A549 treated with RU486 at 1 μM for 4 hours (cell line): ENCODE results near the gene POLR2J2. TPM values are rescaled to one million over a fixed set of nuclear protein-coding genes. Genes with fewer than 3 reads are reported as not detected.

Experiments used
- total RNA-seq: library from RNA; stranded (reverse); fragments of 200-300 nt; extraction: Qiagen RNA extraction; gene quantifications from 5 replicates; pipeline ENCODE4 v1.2.3, GENCODE V29; 2022; ENCODE audit warnings: low read depth

The POLR2J2 gene
- 0.21 to 0.51 TPM (median 0.42 TPM) in 5 replicates for total RNA-seq

GRCh38 chr7:102671166-102671955, at the start of gene POLR2J2:
Gene POLR2J2 (minus strand): TSS chr7:102671663. CDS start chr7:102671601, 62 bp downstream.

GRCh38 chr7:102649924-102650323, 21.5 kb downstream of the POLR2J2 start, which contains the start of gene SPDYE2B:
Gene SPDYE2B (plus strand): TSS chr7:102650319. CDS start chr7:102652349, 2,030 bp downstream.

GRCh38 chr7:102642691-102643090, 28.8 kb downstream of the POLR2J2 start, which contains the start of gene UPK3BL1:
Gene UPK3BL1 (minus strand): TSS chr7:102642791. CDS start chr7:102642741, 50 bp downstream.

GRCh38 chr7:102616507-102617125, 54.8 kb downstream of the POLR2J2 start, which contains the start of gene RASA4:
Gene RASA4 (minus strand): TSS chr7:102616756. CDS start chr7:102616689, 67 bp downstream.

Other genes starting within 250 kb of the POLR2J2 start
- 25.6 to 39.5 TPM (median 38.0 TPM) in 5 replicates for gene ORAI2, start 238.1 kb downstream of the POLR2J2 start, total RNA-seq
- 9.3 to 12.9 TPM (median 11.5 TPM) in 5 replicates for gene ALKBH4, start 206.8 kb downstream of the POLR2J2 start, total RNA-seq
- 22.8 to 33.4 TPM (median 26.4 TPM) in 5 replicates for gene LRWD1, start 206.7 kb downstream of the POLR2J2 start, total RNA-seq
- gene POLR2J, start 192.7 kb downstream of the POLR2J2 start, total RNA-seq: 105 to 118 TPM (median 109 TPM) in 5 replicates
- 1.0 to 2.1 TPM (median 1.5 TPM) in 5 replicates for gene RASA4B, start 153.9 kb downstream of the POLR2J2 start, total RNA-seq
- 1.6 to 2.3 TPM (median 2.0 TPM) in 5 replicates for gene UPK3BL2, start 128.0 kb downstream of the POLR2J2 start, total RNA-seq
- not detected in 5 replicates for gene SPDYE2, start 120.4 kb downstream of the POLR2J2 start, total RNA-seq
- 16.2 to 72.1 TPM (median 35.8 TPM) in 5 replicates for gene POLR2J3, start 99.1 kb downstream of the POLR2J2 start, total RNA-seq
- gene RASA4, start 54.9 kb downstream of the POLR2J2 start, total RNA-seq: 1.7 to 2.7 TPM (median 2.3 TPM) in 5 replicates
- 7.1 to 16.1 TPM (median 11.6 TPM) in 5 replicates for gene UPK3BL1, start 28.9 kb downstream of the POLR2J2 start, total RNA-seq
- gene SPDYE2B, start 21.3 kb downstream of the POLR2J2 start, total RNA-seq: not detected in 5 replicates
- 5.9 to 9.4 TPM (median 8.1 TPM) in 5 replicates for gene FAM185A, start 77.3 kb upstream of the POLR2J2 start, total RNA-seq
- gene LRRC17, start 241.3 kb upstream of the POLR2J2 start, total RNA-seq: 0.08 to 0.35 TPM (median 0.16 TPM) in 4 of 5 replicates, not detected in the other